OCI-LY3 (cell line): Measurements from ENCODE around the gene MRM2.

ENCODE experiments used
- H2AFZ ChIP-seq: fragments of 200-600, 300-600 bp; shearing (Covaris generic); 2 replicates; pipeline ENCODE4 v1.6.0; 2014; ENCODE audit warnings: antibody characterized with exemption, low read depth, low read length
- H3K27ac ChIP-seq: fragments of 200-600, 300-600 bp; sonication (generic); 2 replicates; pipeline ENCODE4 v1.5.1; 2014; ENCODE audit warnings: mild to moderate bottlenecking, low read length, moderate library complexity, mixed read lengths
- H3K27me3 ChIP-seq: fragments of 200-600, 300-600 bp; sonication (generic); 2 replicates; pipeline ENCODE4 v1.6.1; 2014; ENCODE audit warnings: low read depth, low read length, mixed read lengths
- H3K36me3 ChIP-seq: fragments of 200-600, 300-600 bp; sonication (generic); replicated peaks from 2 replicates; pipeline ENCODE3; 2014; ENCODE audit warnings: low read depth, low read length, mixed read lengths
- H3K4me1 ChIP-seq: fragments of 300-600, 200-600 bp; sonication (generic); 2 replicates; pipeline ENCODE4 v1.6.1; 2014; ENCODE audit warnings: low read length, mixed read lengths
- H3K4me2 ChIP-seq: fragments of 200-600, 300-600 bp; sonication (generic); 2 replicates; pipeline ENCODE4 v1.6.1; 2014; ENCODE audit warnings: low read length, mixed read lengths
- H3K4me3 ChIP-seq: fragments of 300-600, 200-600 bp; sonication (generic); 2 replicates; pipeline ENCODE4 v1.5.1; 2014; ENCODE audit warnings: antibody characterized with exemption, mild to moderate bottlenecking, low read length, moderate library complexity
- H3K79me2 ChIP-seq: fragments of 300-600, 200-600 bp; shearing (Covaris generic); 2 replicates; pipeline ENCODE4 v1.6.1; 2014; ENCODE audit warnings: mild to moderate bottlenecking, low read length, mixed read lengths
- H3K9ac ChIP-seq: fragments of 300-600, 200-600 bp; shearing (Covaris generic); 2 replicates; pipeline ENCODE4 v1.6.0; 2014; ENCODE audit warnings: mild to moderate bottlenecking, low read length, moderate library complexity
- H3K9me3 ChIP-seq: fragments of 200-600, 300-600 bp; shearing (Covaris generic); 2 replicates; pipeline ENCODE4 v1.6.1; 2014; ENCODE audit warnings: low read length, mixed read lengths; ENCODE audit not compliant: insufficient read depth
- H4K20me1 ChIP-seq: fragments of 200-600, 300-600 bp; sonication (generic); 2 replicates; pipeline ENCODE4 v1.6.1; 2016; ENCODE audit warnings: low read length, mixed read lengths; ENCODE audit not compliant: insufficient read depth
- CTCF ChIP-seq: fragments of 200-600, 300-600 bp; sonication (generic); IDR thresholded peaks from 2 replicates; pipeline ENCODE4 v1.5.1; 2014; ENCODE audit warnings: antibody characterized with exemption, low read length, low read depth
- EZH2phosphoT487 ChIP-seq: fragments of 200-600 bp; shearing (Covaris generic); IDR thresholded peaks from 2 replicates; pipeline ENCODE4 v1.6.1; 2018; ENCODE audit warnings: antibody characterized with exemption, mixed run types, low read depth

MRM2 gene

GRCh38 chr7:2254429-2255144, 12.6 kb upstream of the MRM2 start:
- H3K9ac ChIP-seq, result no peak overlapping the region
- H3K4me2 ChIP-seq, result no peak overlapping the region
- TF ChIP-seq EZH2phosphoT487 (no peak), CTCF (no peak)
- H3K4me3 ChIP-seq, result no peak overlapping the region
- peaks cover 13% of the 10 kb centered on the region for H3K4me1 ChIP-seq
- H2AFZ ChIP-seq, result no peak overlapping the region
- no peaks in the 10 kb centered on the region for H3K36me3 ChIP-seq
- H3K27ac ChIP-seq, result no peak overlapping the region
- H3K27me3 ChIP-seq, result no peaks in the 10 kb centered on the region
- no peaks in the 10 kb centered on the region for H4K20me1 ChIP-seq
- H3K9me3 ChIP-seq, result no peaks in the 10 kb centered on the region
- no peaks in the 10 kb centered on the region for H3K79me2 ChIP-seq

GRCh38 chr7:2253525-2254244, 11.7 kb upstream of the MRM2 start:
- Histone ChIP-seq H3K4me3 (no peak overlapping the region), H2AFZ (no peak overlapping the region), H3K9ac (no peak overlapping the region), H3K9me3 (no peaks in the 10 kb centered on the region), H3K27me3 (no peaks in the 10 kb centered on the region), H3K4me2 (no peak overlapping the region), H4K20me1 (no peaks in the 10 kb centered on the region), H3K27ac (no peak overlapping the region), H3K4me1 (peaks cover 4% of the 10 kb centered on the region), H3K36me3 (no peaks in the 10 kb centered on the region), H3K79me2 (no peaks in the 10 kb centered on the region)
- TF ChIP-seq CTCF (no peak), EZH2phosphoT487 (no peak)

DNA sequence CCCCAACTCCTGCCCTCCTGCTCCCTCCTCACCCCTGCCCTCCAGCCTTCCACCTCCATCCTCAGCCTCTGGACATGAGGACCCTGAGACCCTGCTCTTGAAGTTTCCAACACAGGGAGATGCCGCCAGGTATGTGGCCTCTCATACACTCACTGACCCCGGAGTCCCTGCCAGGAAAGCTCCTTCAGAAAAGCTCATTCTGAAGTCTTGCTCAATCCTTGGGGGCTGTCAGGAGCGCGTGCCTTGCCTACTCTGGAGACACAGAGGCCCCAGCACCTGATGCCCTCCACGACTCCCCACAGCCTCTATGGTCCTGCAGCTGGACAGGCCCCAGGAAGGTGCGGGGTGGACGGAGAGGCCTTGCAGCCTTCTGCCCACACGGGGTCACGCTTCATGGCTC, 11.0 kb upstream of the MRM2 start:
- no peak overlapping the region for H3K9ac ChIP-seq
- H3K79me2 ChIP-seq, result no peaks in the 10 kb centered on the region
- TF ChIP-seq EZH2phosphoT487 (no peak), CTCF (no peak)
- H2AFZ ChIP-seq, result no peak overlapping the region
- H3K9me3 ChIP-seq, result no peaks in the 10 kb centered on the region
- H3K27me3 ChIP-seq, result no peaks in the 10 kb centered on the region
- no peak overlapping the region for H3K4me3 ChIP-seq
- H4K20me1 ChIP-seq, result no peaks in the 10 kb centered on the region
- no peaks in the 10 kb centered on the region for H3K36me3 ChIP-seq
- H3K27ac ChIP-seq, result no peak overlapping the region
- H3K4me1 ChIP-seq, result no peaks in the 10 kb centered on the region
- H3K4me2 ChIP-seq, result no peak overlapping the region
